ENCODE results near the gene HSD17B14. TPM values are rescaled to one million over a fixed set of nuclear protein-coding genes. Genes with fewer than 3 reads are reported as not detected.

HSD17B14 gene
- total and polyA plus RNA-seq, 9 of the 15 experiments (the other 6 are each of a cell fraction or from before 2014, with no cell fraction given): 0.16 TPM; not detected in 8

DNA sequence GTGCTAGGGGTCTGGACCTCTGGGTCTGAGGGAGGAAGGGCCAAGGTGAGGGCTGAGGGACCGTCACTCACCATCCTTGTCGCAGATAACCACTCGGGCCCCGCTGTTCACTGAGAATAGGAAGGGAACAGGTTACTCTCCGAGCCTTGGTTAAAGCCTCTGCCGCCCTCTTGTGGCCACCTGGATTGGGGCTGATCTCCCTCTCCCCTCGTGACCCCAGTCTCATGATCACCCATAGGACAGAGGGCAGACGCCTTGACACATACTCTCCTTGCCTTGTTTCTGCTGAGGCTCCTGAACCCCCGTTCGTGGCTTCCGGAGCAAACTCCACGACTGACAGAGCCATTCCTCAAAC lies 580 bp downstream of the HSD17B14 start (continued):
- TF ChIP-seq, protein P1, sequence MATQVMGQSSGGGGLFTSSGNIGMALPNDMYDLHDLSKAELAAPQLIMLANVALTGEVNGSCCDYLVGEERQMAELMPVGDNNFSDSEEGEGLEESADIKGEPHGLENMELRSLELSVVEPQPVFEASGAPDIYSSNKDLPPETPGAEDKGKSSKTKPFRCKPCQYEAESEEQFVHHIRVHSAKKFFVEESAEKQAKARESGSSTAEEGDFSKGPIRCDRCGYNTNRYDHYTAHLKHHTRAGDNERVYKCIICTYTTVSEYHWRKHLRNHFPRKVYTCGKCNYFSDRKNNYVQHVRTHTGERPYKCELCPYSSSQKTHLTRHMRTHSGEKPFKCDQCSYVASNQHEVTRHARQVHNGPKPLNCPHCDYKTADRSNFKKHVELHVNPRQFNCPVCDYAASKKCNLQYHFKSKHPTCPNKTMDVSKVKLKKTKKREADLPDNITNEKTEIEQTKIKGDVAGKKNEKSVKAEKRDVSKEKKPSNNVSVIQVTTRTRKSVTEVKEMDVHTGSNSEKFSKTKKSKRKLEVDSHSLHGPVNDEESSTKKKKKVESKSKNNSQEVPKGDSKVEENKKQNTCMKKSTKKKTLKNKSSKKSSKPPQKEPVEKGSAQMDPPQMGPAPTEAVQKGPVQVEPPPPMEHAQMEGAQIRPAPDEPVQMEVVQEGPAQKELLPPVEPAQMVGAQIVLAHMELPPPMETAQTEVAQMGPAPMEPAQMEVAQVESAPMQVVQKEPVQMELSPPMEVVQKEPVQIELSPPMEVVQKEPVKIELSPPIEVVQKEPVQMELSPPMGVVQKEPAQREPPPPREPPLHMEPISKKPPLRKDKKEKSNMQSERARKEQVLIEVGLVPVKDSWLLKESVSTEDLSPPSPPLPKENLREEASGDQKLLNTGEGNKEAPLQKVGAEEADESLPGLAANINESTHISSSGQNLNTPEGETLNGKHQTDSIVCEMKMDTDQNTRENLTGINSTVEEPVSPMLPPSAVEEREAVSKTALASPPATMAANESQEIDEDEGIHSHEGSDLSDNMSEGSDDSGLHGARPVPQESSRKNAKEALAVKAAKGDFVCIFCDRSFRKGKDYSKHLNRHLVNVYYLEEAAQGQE (IDR thresholded peaks at IDR 0.05; ENCODE audit: borderline replicate concordance): peak; percentile 95
- TF ChIP-seq, protein P1 (CRISPR knock-in tag; IDR thresholded peaks at IDR 0.05; ENCODE audit: low read depth): no peak
- TF ChIP-seq, protein P2, sequence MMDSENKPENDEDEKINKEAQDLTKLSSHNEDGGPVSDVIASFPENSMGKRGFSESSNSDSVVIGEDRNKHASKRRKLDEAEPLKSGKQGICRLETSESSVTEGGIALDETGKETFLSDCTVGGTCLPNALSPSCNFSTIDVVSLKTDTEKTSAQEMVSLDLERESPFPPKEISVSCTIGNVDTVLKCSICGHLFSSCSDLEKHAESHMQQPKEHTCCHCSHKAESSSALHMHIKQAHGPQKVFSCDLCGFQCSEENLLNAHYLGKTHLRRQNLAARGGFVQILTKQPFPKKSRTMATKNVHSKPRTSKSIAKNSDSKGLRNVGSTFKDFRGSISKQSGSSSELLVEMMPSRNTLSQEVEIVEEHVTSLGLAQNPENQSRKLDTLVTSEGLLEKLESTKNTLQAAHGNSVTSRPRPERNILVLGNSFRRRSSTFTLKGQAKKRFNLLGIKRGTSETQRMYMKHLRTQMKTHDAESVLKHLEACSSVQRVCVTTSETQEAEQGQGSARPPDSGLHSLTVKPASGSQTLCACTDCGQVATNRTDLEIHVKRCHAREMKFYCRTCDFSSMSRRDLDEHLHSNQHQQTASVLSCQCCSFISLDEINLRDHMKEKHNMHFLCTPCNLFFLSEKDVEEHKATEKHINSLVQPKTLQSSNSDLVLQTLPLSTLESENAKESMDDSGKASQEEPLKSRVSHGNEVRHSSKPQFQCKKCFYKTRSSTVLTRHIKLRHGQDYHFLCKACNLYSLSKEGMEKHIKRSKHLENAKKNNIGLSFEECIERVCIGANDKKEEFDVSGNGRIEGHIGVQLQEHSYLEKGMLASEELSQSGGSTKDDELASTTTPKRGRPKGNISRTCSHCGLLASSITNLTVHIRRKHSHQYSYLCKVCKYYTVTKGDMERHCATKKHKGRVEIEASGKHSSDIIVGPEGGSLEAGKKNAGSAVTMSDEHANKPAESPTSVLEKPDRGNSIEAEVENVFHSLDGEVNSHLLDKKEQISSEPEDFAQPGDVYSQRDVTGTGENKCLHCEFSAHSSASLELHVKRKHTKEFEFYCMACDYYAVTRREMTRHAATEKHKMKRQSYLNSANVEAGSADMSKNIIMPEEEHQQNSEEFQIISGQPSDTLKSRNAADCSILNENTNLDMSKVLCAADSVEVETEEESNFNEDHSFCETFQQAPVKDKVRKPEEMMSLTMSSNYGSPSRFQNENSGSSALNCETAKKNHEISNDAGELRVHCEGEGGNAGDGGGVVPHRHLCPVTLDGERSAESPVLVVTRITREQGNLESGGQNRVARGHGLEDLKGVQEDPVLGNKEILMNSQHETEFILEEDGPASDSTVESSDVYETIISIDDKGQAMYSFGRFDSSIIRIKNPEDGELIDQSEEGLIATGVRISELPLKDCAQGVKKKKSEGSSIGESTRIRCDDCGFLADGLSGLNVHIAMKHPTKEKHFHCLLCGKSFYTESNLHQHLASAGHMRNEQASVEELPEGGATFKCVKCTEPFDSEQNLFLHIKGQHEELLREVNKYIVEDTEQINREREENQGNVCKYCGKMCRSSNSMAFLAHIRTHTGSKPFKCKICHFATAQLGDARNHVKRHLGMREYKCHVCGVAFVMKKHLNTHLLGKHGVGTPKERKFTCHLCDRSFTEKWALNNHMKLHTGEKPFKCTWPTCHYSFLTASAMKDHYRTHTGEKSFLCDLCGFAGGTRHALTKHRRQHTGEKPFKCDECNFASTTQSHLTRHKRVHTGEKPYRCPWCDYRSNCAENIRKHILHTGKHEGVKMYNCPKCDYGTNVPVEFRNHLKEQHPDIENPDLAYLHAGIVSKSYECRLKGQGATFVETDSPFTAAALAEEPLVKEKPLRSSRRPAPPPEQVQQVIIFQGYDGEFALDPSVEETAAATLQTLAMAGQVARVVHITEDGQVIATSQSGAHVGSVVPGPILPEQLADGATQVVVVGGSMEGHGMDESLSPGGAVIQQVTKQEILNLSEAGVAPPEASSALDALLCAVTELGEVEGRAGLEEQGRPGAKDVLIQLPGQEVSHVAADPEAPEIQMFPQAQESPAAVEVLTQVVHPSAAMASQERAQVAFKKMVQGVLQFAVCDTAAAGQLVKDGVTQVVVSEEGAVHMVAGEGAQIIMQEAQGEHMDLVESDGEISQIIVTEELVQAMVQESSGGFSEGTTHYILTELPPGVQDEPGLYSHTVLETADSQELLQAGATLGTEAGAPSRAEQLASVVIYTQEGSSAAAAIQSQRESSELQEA (IDR thresholded peaks at IDR 0.05; ENCODE audit: low read depth): no peak
- TF ChIP-seq MAZ (CRISPR knock-in tag; conservative IDR thresholded peaks at IDR 0.05 in 1 of 2, IDR thresholded peaks at IDR 0.05 in 1 of 2) (peak; percentile 56 to 91; a peak in 3 of 4 replicates), ZC3H11A (IDR thresholded peaks at IDR 0.05; ENCODE audit: low read depth, low read length) (no peak), TFAM (CRISPR knock-in tag; conservative IDR thresholded peaks at IDR 0.05) (no peak), RBFOX2 (IDR thresholded peaks at IDR 0.05; ENCODE audit: low read depth, low read length) (no peak)
- TF ChIP-seq, protein P3, sequence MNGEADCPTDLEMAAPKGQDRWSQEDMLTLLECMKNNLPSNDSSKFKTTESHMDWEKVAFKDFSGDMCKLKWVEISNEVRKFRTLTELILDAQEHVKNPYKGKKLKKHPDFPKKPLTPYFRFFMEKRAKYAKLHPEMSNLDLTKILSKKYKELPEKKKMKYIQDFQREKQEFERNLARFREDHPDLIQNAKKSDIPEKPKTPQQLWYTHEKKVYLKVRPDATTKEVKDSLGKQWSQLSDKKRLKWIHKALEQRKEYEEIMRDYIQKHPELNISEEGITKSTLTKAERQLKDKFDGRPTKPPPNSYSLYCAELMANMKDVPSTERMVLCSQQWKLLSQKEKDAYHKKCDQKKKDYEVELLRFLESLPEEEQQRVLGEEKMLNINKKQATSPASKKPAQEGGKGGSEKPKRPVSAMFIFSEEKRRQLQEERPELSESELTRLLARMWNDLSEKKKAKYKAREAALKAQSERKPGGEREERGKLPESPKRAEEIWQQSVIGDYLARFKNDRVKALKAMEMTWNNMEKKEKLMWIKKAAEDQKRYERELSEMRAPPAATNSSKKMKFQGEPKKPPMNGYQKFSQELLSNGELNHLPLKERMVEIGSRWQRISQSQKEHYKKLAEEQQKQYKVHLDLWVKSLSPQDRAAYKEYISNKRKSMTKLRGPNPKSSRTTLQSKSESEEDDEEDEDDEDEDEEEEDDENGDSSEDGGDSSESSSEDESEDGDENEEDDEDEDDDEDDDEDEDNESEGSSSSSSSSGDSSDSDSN (IDR thresholded peaks at IDR 0.05; ENCODE audit: borderline replicate concordance in 1 of 2, low read depth in 2 of 2, low read length in 2 of 2): no peak

Measured in K562 (cell line).